ENCODE measurements around the gene MAF.

DNA sequence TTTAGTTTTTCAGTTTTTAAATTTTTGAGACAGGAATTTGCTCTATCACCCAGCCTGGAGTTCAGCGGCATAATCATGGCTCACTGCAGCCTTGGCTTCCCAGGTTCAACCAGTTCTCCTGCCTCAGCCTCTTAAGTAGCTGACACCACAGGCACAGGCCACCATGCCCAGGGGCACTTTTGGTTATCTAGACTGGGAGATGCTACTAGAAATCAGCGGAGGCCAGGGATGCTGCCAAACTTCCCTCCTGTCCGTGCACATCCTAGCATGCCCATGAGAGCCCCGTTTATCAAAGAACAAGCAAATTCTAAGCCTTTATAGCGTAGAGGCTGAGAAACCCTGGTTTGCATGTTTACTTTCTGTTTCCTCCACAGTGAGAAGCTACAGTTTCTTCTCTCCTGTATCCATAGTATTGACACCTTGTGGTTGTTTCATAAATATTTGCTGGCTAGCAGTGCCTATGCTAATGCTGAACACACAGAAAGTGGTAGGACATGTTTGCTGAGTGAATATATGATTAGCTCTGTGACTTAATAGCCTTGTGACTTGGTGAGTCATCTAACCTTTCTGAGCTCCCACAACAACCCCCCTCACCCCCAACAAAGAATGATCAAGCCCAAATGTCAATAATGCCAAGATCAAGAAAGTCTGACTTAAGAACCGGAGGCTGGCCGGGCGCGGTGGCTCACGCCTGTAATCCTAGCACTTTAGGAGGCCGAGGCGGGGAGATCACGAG, 39.2 kb upstream of the MAF start:
- no peak for TF ChIP-seq POLR2A (IDR thresholded peaks at IDR 0.05)
- TF ChIP-seq, protein P1, sequence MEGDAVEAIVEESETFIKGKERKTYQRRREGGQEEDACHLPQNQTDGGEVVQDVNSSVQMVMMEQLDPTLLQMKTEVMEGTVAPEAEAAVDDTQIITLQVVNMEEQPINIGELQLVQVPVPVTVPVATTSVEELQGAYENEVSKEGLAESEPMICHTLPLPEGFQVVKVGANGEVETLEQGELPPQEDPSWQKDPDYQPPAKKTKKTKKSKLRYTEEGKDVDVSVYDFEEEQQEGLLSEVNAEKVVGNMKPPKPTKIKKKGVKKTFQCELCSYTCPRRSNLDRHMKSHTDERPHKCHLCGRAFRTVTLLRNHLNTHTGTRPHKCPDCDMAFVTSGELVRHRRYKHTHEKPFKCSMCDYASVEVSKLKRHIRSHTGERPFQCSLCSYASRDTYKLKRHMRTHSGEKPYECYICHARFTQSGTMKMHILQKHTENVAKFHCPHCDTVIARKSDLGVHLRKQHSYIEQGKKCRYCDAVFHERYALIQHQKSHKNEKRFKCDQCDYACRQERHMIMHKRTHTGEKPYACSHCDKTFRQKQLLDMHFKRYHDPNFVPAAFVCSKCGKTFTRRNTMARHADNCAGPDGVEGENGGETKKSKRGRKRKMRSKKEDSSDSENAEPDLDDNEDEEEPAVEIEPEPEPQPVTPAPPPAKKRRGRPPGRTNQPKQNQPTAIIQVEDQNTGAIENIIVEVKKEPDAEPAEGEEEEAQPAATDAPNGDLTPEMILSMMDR (IDR thresholded peaks at IDR 0.05): no peak
